OCI-LY3 (cell line): ENCODE results near the gene ITGA11.

Experiments
- H2AFZ ChIP-seq: fragments of 200-600, 300-600 bp; shearing (Covaris generic); 2 replicates; pipeline ENCODE4 v1.6.0; 2014; ENCODE audit warnings: antibody characterized with exemption, low read depth, low read length
- H3K27ac ChIP-seq: fragments of 200-600, 300-600 bp; sonication (generic); 2 replicates; pipeline ENCODE4 v1.5.1; 2014; ENCODE audit warnings: mild to moderate bottlenecking, low read length, moderate library complexity, mixed read lengths
- H3K27me3 ChIP-seq: fragments of 200-600, 300-600 bp; sonication (generic); 2 replicates; pipeline ENCODE4 v1.6.1; 2014; ENCODE audit warnings: low read depth, low read length, mixed read lengths
- H3K36me3 ChIP-seq: fragments of 200-600, 300-600 bp; sonication (generic); replicated peaks from 2 replicates; pipeline ENCODE3; 2014; ENCODE audit warnings: low read depth, low read length, mixed read lengths
- H3K4me1 ChIP-seq: fragments of 300-600, 200-600 bp; sonication (generic); 2 replicates; pipeline ENCODE4 v1.6.1; 2014; ENCODE audit warnings: low read length, mixed read lengths
- H3K4me2 ChIP-seq: fragments of 200-600, 300-600 bp; sonication (generic); 2 replicates; pipeline ENCODE4 v1.6.1; 2014; ENCODE audit warnings: low read length, mixed read lengths
- H3K4me3 ChIP-seq: fragments of 300-600, 200-600 bp; sonication (generic); 2 replicates; pipeline ENCODE4 v1.5.1; 2014; ENCODE audit warnings: antibody characterized with exemption, mild to moderate bottlenecking, low read length, moderate library complexity
- H3K79me2 ChIP-seq: fragments of 300-600, 200-600 bp; shearing (Covaris generic); 2 replicates; pipeline ENCODE4 v1.6.1; 2014; ENCODE audit warnings: mild to moderate bottlenecking, low read length, mixed read lengths
- H3K9ac ChIP-seq: fragments of 300-600, 200-600 bp; shearing (Covaris generic); 2 replicates; pipeline ENCODE4 v1.6.0; 2014; ENCODE audit warnings: mild to moderate bottlenecking, low read length, moderate library complexity
- H3K9me3 ChIP-seq: fragments of 200-600, 300-600 bp; shearing (Covaris generic); 2 replicates; pipeline ENCODE4 v1.6.1; 2014; ENCODE audit warnings: low read length, mixed read lengths; ENCODE audit not compliant: insufficient read depth
- H4K20me1 ChIP-seq: fragments of 200-600, 300-600 bp; sonication (generic); 2 replicates; pipeline ENCODE4 v1.6.1; 2016; ENCODE audit warnings: low read length, mixed read lengths; ENCODE audit not compliant: insufficient read depth
- EZH2phosphoT487 ChIP-seq: fragments of 200-600 bp; shearing (Covaris generic); IDR thresholded peaks from 2 replicates; pipeline ENCODE4 v1.6.1; 2018; ENCODE audit warnings: antibody characterized with exemption, mixed run types, low read depth
- TF ChIP-seq, protein P1 (sequence below): fragments of 200-600, 300-600 bp; sonication (generic); IDR thresholded peaks from 2 replicates; pipeline ENCODE4 v1.5.1; 2014; ENCODE audit warnings: antibody characterized with exemption, low read length, low read depth

ITGA11 gene

GRCh38 chr15:68277603-68278344 lies 154.2 kb downstream of the ITGA11 start, which contains the start of gene FEM1B:
Gene FEM1B, plus strand, starts transcription at chr15:68277745. Its CDS starts 673 bp downstream, at chr15:68278418.
- Histone ChIP-seq H3K27ac (peak within 1 kb of the TSS; percentile 90), H3K27me3 (no peaks in the 10 kb centered on the region), H3K79me2 (peaks cover 55% of the 10 kb centered on the region), H4K20me1 (peaks cover 38% of the 10 kb centered on the region), H3K4me2 (peak within 1 kb of the TSS; percentile 94), H3K9ac (peak within 1 kb of the TSS; percentile 86), H3K9me3 (no peaks in the 10 kb centered on the region), H3K36me3 (peaks cover 13% of the 10 kb centered on the region), H3K4me3 (peak within 1 kb of the TSS; percentile 95), H3K4me1 (peaks cover 35% of the 10 kb centered on the region), H2AFZ (peak within 1 kb of the TSS; percentile 90)
- TF ChIP-seq, protein P1, sequence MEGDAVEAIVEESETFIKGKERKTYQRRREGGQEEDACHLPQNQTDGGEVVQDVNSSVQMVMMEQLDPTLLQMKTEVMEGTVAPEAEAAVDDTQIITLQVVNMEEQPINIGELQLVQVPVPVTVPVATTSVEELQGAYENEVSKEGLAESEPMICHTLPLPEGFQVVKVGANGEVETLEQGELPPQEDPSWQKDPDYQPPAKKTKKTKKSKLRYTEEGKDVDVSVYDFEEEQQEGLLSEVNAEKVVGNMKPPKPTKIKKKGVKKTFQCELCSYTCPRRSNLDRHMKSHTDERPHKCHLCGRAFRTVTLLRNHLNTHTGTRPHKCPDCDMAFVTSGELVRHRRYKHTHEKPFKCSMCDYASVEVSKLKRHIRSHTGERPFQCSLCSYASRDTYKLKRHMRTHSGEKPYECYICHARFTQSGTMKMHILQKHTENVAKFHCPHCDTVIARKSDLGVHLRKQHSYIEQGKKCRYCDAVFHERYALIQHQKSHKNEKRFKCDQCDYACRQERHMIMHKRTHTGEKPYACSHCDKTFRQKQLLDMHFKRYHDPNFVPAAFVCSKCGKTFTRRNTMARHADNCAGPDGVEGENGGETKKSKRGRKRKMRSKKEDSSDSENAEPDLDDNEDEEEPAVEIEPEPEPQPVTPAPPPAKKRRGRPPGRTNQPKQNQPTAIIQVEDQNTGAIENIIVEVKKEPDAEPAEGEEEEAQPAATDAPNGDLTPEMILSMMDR: peak; percentile 33
- TF ChIP-seq EZH2phosphoT487: no peak

- peaks cover 49% of the 10 kb centered on the region for H3K79me2 ChIP-seq
- TF ChIP-seq EZH2phosphoT487: no peak
- TF ChIP-seq, protein P1: no peak
- H3K4me2 ChIP-seq: peak overlapping the region; percentile 76
These were observed 154.8 kb downstream of the ITGA11 start for GRCh38 chr15:68277131-68277602.

DNA sequence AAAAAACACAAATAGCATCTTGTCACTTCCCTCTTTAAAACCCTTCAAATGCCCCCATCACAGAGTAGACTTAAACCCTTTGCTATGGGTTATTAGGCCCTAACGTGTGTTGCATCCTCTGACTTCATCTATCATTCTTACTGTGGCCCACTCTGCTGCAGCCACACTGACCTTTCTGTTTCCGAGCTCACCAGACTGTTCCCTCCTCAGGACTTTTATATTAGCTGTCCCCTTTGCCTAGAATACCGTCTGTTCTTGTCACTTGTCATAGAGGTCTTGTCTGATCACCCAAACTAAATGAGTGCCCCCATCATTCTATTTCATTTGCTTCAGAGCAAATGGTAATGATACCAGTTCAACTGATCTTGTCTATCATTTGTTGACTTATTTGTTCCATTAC lies 155.3 kb downstream of the ITGA11 start:
- Histone ChIP-seq H3K36me3 (peaks cover 13% of the 10 kb centered on the region), H3K9ac (peak overlapping the region; percentile 86; the same call in 1 of the 2 replicates), H3K27ac (no peak overlapping the region), H4K20me1 (peaks cover 32% of the 10 kb centered on the region), H3K4me3 (peak overlapping the region; percentile 95), H3K27me3 (no peaks in the 10 kb centered on the region), H3K4me2 (peak overlapping the region; percentile 76), H3K9me3 (no peaks in the 10 kb centered on the region), H2AFZ (peak overlapping the region; percentile 90), H3K79me2 (peaks cover 44% of the 10 kb centered on the region), H3K4me1 (peaks cover 31% of the 10 kb centered on the region)
- no peak for TF ChIP-seq EZH2phosphoT487
- TF ChIP-seq, protein P1: no peak

More at GRCh38 chr15:68277131-68277602, 154.8 kb downstream of the ITGA11 start:
- peak overlapping the region; percentile 95 for H3K4me3 ChIP-seq
- H3K9ac ChIP-seq: peak overlapping the region; percentile 86
- no peaks in the 10 kb centered on the region for H3K27me3 ChIP-seq
- peak overlapping the region; percentile 90 for H2AFZ ChIP-seq
- H3K4me1 ChIP-seq: peaks cover 35% of the 10 kb centered on the region
- peak overlapping the region; percentile 90 for H3K27ac ChIP-seq
- peaks cover 37% of the 10 kb centered on the region for H4K20me1 ChIP-seq
- H3K36me3 ChIP-seq: peaks cover 13% of the 10 kb centered on the region
- H3K9me3 ChIP-seq: no peaks in the 10 kb centered on the region

DNA sequence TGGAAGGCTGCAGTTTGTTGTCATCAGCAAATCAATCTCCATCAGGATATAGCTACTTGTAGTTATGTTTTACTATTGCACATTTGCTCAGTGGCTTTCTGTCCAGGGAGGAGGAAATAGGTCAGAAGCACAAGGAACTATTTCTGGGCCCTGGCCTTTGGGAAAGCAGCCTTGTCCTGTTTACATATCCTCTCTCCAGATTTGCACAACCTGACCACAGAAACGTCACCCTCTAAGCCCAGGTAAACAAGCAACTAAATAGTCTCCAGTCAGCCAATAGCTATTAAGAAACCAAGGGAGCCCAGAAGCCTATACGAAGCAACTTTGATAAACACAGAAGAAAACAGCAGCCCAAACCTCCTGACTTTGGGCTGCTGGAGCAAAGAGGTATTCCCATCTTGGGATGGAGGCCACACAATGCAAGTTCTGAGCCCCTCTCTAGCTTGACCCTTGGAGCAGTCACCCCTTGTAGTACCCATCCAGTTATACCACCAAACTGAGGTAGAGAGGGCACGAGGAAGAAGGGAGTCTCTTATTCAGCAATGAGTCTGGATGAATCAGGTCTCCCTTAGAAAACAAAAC lies 156.7 kb downstream of the ITGA11 start:
- peaks cover 20% of the 10 kb centered on the region for H4K20me1 ChIP-seq
- H3K4me1 ChIP-seq: peaks cover 20% of the 10 kb centered on the region
- no peak overlapping the region for H3K4me3 ChIP-seq
- TF ChIP-seq, protein P1: no peak
- TF ChIP-seq EZH2phosphoT487: no peak
- H3K79me2 ChIP-seq: peaks cover 30% of the 10 kb centered on the region
- H3K36me3 ChIP-seq: peaks cover 11% of the 10 kb centered on the region
- H2AFZ ChIP-seq: no peak overlapping the region
- no peaks in the 10 kb centered on the region for H3K9me3 ChIP-seq
- no peak overlapping the region for H3K27ac ChIP-seq
- H3K27me3 ChIP-seq: no peaks in the 10 kb centered on the region
- H3K9ac ChIP-seq: no peak overlapping the region
- no peak overlapping the region for H3K4me2 ChIP-seq
